Esophagus muscularis mucosa (tissue), 4 donors: ENCODE measurements around the gene STAMBP.
A peak's percentile ranks its signal among the peaks of the same experiment; 100 is the strongest.

Experiments used
- CTCF ChIP-seq, 3 experiments: fragments of 200-600 bp in 2 of 3; fragments of 450-650 bp in 1 of 3; sonication (generic) in 2 of 3; IDR thresholded peaks; one replicate each; pipeline ENCODE4 v1.5.1; 2017 to 2019; ENCODE audit warnings: antibody characterized with exemption in 3 of 3, mild to moderate bottlenecking in 2 of 3, moderate library complexity in 1 of 3
- EP300 ChIP-seq: sonication (generic); formaldehyde crosslinking; IDR thresholded peaks from one replicate; pipeline ENCODE4 v1.6.1; 2017; ENCODE audit warnings: antibody characterized with exemption
- POLR2AphosphoS5 ChIP-seq, 2 donors: sonication (generic); formaldehyde crosslinking; IDR thresholded peaks; one replicate each; pipeline ENCODE4 v1.6.1; 2017; ENCODE audit warnings: antibody characterized with exemption in 2 of 2

GRCh38 chr2:73899801-73900336 lies 71.1 kb downstream of the STAMBP start:
- TF ChIP-seq CTCF (IDR thresholded peaks at IDR 0.05) = no peak
- no peak for TF ChIP-seq EP300
- peak in 1 of 2 donors; percentile 72 for TF ChIP-seq POLR2AphosphoS5 (IDR thresholded peaks at IDR 0.05)
